Spleen (tissue), 7 donors: ENCODE data around the gene PITPNC1.

ENCODE experiments used
- POLR2A ChIP-seq, 3 donors: fragments of 450-650 bp; IDR thresholded peaks; one replicate each; pipeline ENCODE4 v1.5.1; 2017; ENCODE audit warnings: antibody characterized with exemption in 3 of 3, mild to moderate bottlenecking in 1 of 3
- POLR2AphosphoS5 ChIP-seq, 3 donors: sonication (generic); formaldehyde crosslinking; IDR thresholded peaks; one replicate each; pipeline ENCODE4 v1.5.1; 2017; ENCODE audit warnings: antibody characterized with exemption in 3 of 3
- TF ChIP-seq, protein P1 (sequence below), 11 experiments: fragments of 200-600 bp in 7 of 11; fragments of 450-650 bp in 4 of 11; sonication (generic) in 4 of 11; IDR thresholded peaks in 8 of 11; conservative IDR thresholded peaks in 3 of 11; 1 replicate in 7 of 11; 2 replicates in 4 of 11; pipeline versions ENCODE4 v1.4.0 to v1.8.0; 2016 to 2021; ENCODE audit warnings: antibody characterized with exemption in 11 of 11, inconsistent platforms in 4 of 11, mild to moderate bottlenecking in 1 of 11
- donor health status: DM: no; HTN: no; CAD: no; lungs with moderate emphysema.
- donor health status: DM: no; HTN: no; CAD: no.
- donor health status: DM: no; HTN: no; CAD: no.

DNA sequence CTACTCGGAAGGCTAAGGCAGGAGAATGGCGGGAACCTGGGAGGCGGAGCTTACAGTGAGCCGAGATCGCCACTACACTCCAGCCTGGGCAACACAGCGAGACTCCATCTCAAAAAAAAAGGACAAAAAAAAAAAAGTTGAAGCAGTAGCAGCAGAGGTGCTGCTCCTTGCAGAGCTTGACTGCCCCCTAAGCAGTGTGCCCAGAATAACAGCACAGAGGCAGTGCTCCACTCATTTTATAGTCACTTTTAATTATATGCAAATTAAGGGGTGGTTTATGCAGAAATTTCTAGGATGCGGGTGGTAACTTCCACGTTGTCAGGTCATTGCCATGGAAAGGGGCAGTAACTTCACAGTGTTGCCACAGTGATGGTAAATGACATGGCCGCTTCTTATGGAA is 286.4 kb downstream of the PITPNC1 start:
- TF ChIP-seq, protein P1, sequence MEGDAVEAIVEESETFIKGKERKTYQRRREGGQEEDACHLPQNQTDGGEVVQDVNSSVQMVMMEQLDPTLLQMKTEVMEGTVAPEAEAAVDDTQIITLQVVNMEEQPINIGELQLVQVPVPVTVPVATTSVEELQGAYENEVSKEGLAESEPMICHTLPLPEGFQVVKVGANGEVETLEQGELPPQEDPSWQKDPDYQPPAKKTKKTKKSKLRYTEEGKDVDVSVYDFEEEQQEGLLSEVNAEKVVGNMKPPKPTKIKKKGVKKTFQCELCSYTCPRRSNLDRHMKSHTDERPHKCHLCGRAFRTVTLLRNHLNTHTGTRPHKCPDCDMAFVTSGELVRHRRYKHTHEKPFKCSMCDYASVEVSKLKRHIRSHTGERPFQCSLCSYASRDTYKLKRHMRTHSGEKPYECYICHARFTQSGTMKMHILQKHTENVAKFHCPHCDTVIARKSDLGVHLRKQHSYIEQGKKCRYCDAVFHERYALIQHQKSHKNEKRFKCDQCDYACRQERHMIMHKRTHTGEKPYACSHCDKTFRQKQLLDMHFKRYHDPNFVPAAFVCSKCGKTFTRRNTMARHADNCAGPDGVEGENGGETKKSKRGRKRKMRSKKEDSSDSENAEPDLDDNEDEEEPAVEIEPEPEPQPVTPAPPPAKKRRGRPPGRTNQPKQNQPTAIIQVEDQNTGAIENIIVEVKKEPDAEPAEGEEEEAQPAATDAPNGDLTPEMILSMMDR (IDR thresholded peaks at IDR 0.05 in 8 of 11, conservative IDR thresholded peaks at IDR 0.05 in 3 of 11): no peak
- no peak for TF ChIP-seq POLR2A (IDR thresholded peaks at IDR 0.05)
- no peak for TF ChIP-seq POLR2AphosphoS5 (IDR thresholded peaks at IDR 0.05)
